GM23338 (cell line): ENCODE results near the gene ASPHD1. TPM values are rescaled to one million over a fixed set of nuclear protein-coding genes. Genes with fewer than 3 reads are reported as not detected.

ENCODE experiments used
- ATAC-seq: fragments of 200-7000 bp; cut with Tn5 transposase; 3 replicates; pipeline ENCODE4 v1.9.1; 2020
- DNase-seq: peaks from one replicate; pipeline ENCODE4 v3.0.0-alpha.2; 2015; ENCODE audit warnings: low spot score
- H2AFZ ChIP-seq: fragments of 200-600 bp; sonication (generic); 2 replicates; pipeline ENCODE4 v1.8.0; 2016; ENCODE audit warnings: antibody characterized with exemption, mild to moderate bottlenecking, moderate library complexity
- H3F3A ChIP-seq: fragments of 200-600 bp; sonication (generic); replicated peaks from 2 replicates; pipeline ENCODE4 v1.8.0; 2017; ENCODE audit warnings: antibody characterized with exemption, mixed run types, low read depth
- H3K27ac ChIP-seq: fragments of 200-600 bp; sonication (generic); 2 replicates; pipeline ENCODE4 v1.6.1; 2016; ENCODE audit warnings: low read depth
- H3K27me3 ChIP-seq: fragments of 200-600 bp; sonication (generic); 2 replicates; pipeline ENCODE4 v1.8.0; 2016; ENCODE audit warnings: mild to moderate bottlenecking, mixed run types, moderate library complexity; ENCODE audit not compliant: insufficient read depth
- H3K36me3 ChIP-seq: fragments of 200-600 bp; sonication (generic); 2 replicates; pipeline ENCODE4 v1.8.0; 2016; ENCODE audit warnings: mild to moderate bottlenecking; ENCODE audit not compliant: insufficient read depth
- H3K4me1 ChIP-seq: fragments of 200-600 bp; sonication (generic); 2 replicates; pipeline ENCODE4 v1.8.0; 2016; ENCODE audit warnings: mild to moderate bottlenecking, moderate library complexity; ENCODE audit not compliant: insufficient read depth
- H3K4me2 ChIP-seq: fragments of 200-600 bp; sonication (generic); 2 replicates; pipeline ENCODE4 v1.7.1; 2017; ENCODE audit warnings: mixed run types
- H3K4me3 ChIP-seq: fragments of 200-600 bp; sonication (generic); 2 replicates; pipeline ENCODE4 v1.6.1; 2016; ENCODE audit warnings: mixed run types
- H3K79me2 ChIP-seq: fragments of 200-600 bp; sonication (generic); replicated peaks from 2 replicates; pipeline ENCODE4 v1.8.0; 2017; ENCODE audit warnings: mild to moderate bottlenecking; ENCODE audit not compliant: insufficient read depth
- H3K9me2 ChIP-seq: fragments of 200-600 bp; sonication (generic); 2 replicates; pipeline ENCODE4 v1.8.0; 2017; ENCODE audit not compliant: insufficient read depth
- H4K20me1 ChIP-seq: fragments of 200-600 bp; sonication (generic); replicated peaks from 2 replicates; pipeline ENCODE4 v1.8.0; 2017; ENCODE audit warnings: mild to moderate bottlenecking; ENCODE audit not compliant: insufficient read depth
- H3K27ac Mint-ChIP-seq: 2 replicates; pipeline ENCODE4 v1.8.0; 2020; ENCODE audit warnings: inconsistent platforms, mild to moderate bottlenecking, moderate library complexity, mixed read lengths
- H3K27me3 Mint-ChIP-seq: 3 replicates; pipeline ENCODE4 v1.8.0; 2022; ENCODE audit warnings: low read depth, mild to moderate bottlenecking, moderate library complexity, mixed read lengths, inconsistent platforms; ENCODE audit not compliant: insufficient read depth, poor library complexity
- H3K36me3 Mint-ChIP-seq: 3 replicates; pipeline ENCODE4 v1.8.0; 2021; ENCODE audit warnings: low read depth, mild to moderate bottlenecking, inconsistent platforms, moderate library complexity, mixed read lengths
- H3K4me1 Mint-ChIP-seq: 3 replicates; pipeline ENCODE4 v1.8.0; 2020; ENCODE audit warnings: mild to moderate bottlenecking, inconsistent platforms, mixed read lengths
- H3K4me3 Mint-ChIP-seq: 3 replicates; pipeline ENCODE4 v1.8.0; 2021; ENCODE audit warnings: moderate library complexity, mild to moderate bottlenecking, inconsistent platforms, mixed read lengths
- H3K9me3 Mint-ChIP-seq: 3 replicates; pipeline ENCODE4 v1.8.0; 2020; ENCODE audit warnings: moderate library complexity, mild to moderate bottlenecking, inconsistent platforms, mixed read lengths
- CTCF ChIP-seq, 2 experiments: fragments of 200-600 bp in 1 of 2; sonication (generic) in 1 of 2; conservative IDR thresholded peaks; 2 replicates each; pipeline versions ENCODE4 v1.5.1 to v1.6.1; 2016 to 2017; ENCODE audit warnings: antibody characterized with exemption in 2 of 2, low read depth in 2 of 2, mild to moderate bottlenecking in 2 of 2, moderate library complexity in 1 of 2
- ETS1 ChIP-seq: IDR thresholded peaks from 2 replicates; pipeline ENCODE4 v1.6.1; 2016; ENCODE audit warnings: antibody characterized with exemption
- EZH2 ChIP-seq: fragments of 200-600 bp; sonication (generic); IDR thresholded peaks from one replicate; pipeline ENCODE4 v1.8.0; 2017; ENCODE audit warnings: antibody characterized with exemption, mild to moderate bottlenecking, low read depth; ENCODE audit not compliant: unreplicated experiment
- JUNB ChIP-seq: IDR thresholded peaks from one replicate; pipeline ENCODE4 v1.6.1; 2016; ENCODE audit warnings: antibody characterized with exemption; ENCODE audit not compliant: unreplicated experiment
- NANOG ChIP-seq: IDR thresholded peaks from 2 replicates; pipeline ENCODE4 v1.6.1; 2016; ENCODE audit warnings: antibody characterized with exemption, borderline replicate concordance
- REST ChIP-seq: IDR thresholded peaks from one replicate; pipeline ENCODE4 v1.6.1; 2018; ENCODE audit warnings: antibody characterized with exemption; ENCODE audit not compliant: unreplicated experiment
- STAT1 ChIP-seq: IDR thresholded peaks from one replicate; pipeline ENCODE4 v1.6.1; 2016; ENCODE audit warnings: antibody characterized with exemption; ENCODE audit not compliant: unreplicated experiment
- ZNF114 ChIP-seq: fragments of 250-450 bp; sonication (Bioruptor Pico); IDR thresholded peaks from 2 replicates; pipeline ENCODE4 v1.5.0; 2020; ENCODE audit warnings: mild to moderate bottlenecking, moderate library complexity
- ZNF331 ChIP-seq: fragments of 250-450 bp; sonication (Bioruptor Pico); IDR thresholded peaks from 2 replicates; pipeline ENCODE4 v1.5.0; 2020; ENCODE audit warnings: low read depth, mild to moderate bottlenecking, moderate library complexity
- polyA plus RNA-seq: library from polyadenylated mRNA; unstranded; fragments of >200 nt; fragmentation: Nextera tagmentation; extraction: Ambion mirVana; gene quantifications from 2 replicates; pipeline ENCODE4 v1.2.1, GENCODE V29; 2016
- total RNA-seq: library from RNA; depleted of rRNA; stranded (reverse); fragments of >200 nt; shearing (Covaris generic); gene quantifications from 2 replicates; pipeline ENCODE4 v1.2.3, GENCODE V29; 2014

Gene ASPHD1
- total and polyA plus RNA-seq, 2 experiments from 2014 or later: 15.5 to 20.6 TPM

GRCh38 chr16:29922986-29923501 is 22.8 kb downstream of the ASPHD1 start:
- no peaks in the 10 kb centered on the region for H3K9me2 ChIP-seq
- peaks cover 25% of the 10 kb centered on the region for H3K79me2 ChIP-seq
- H3K4me1 ChIP-seq: peaks cover 14% of the 10 kb centered on the region; the same call in 1 of the 2 replicates
- Mint-ChIP-seq H3K36me3 (peaks cover 11% of the 10 kb centered on the region; the same call in 2 of the 3 replicates), H3K9me3 (no peaks in the 10 kb centered on the region), H3K27ac (no peak overlapping the region; the same call in 1 of the 2 replicates), H3K27me3 (peaks cover 5% of the 10 kb centered on the region), H3K4me3 (no peak overlapping the region), H3K4me1 (peaks cover 19% of the 10 kb centered on the region)
- no peak for ATAC-seq
- H4K20me1 ChIP-seq: no peaks in the 10 kb centered on the region; the same call in none of the 2 replicates
- peaks cover 5% of the 10 kb centered on the region; the same call in 1 of the 2 replicates for H3F3A ChIP-seq
- H3K27ac ChIP-seq: no peak overlapping the region
- H3K4me3 ChIP-seq: no peak overlapping the region
- DNase-seq: no peak
- no peak overlapping the region for H2AFZ ChIP-seq
- TF ChIP-seq ZNF331 (CRISPR knock-in tag) (no peak), STAT1 (no peak), ETS1 (no peak), JUNB (no peak), CTCF (conservative IDR thresholded peaks at IDR 0.05; ENCODE audit: low read depth in 2 of 2) (no peak), EZH2 (no peak), REST (no peak), NANOG (no peak), ZNF114 (CRISPR knock-in tag) (no peak)
- no peaks in the 10 kb centered on the region for H3K27me3 ChIP-seq
- H3K36me3 ChIP-seq: peaks cover 3% of the 10 kb centered on the region; the same call in 1 of the 2 replicates
- H3K4me2 ChIP-seq: no peak overlapping the region
